GM18505 (cell line): Measurements from ENCODE around the gene CD300LF.

Source experiments
- ATAC-seq: cut with Tn5 transposase; IDR thresholded peaks from one replicate; pipeline ENCODE4 v1.9.1; 2021; ENCODE audit not compliant: unreplicated experiment
- POLR2A ChIP-seq: IDR thresholded peaks from 4 replicates; pipeline ENCODE4 v1.6.1; 2011; ENCODE audit warnings: borderline replicate concordance; ENCODE audit not compliant: insufficient read depth, insufficient read length; ENCODE audit errors: extremely low read depth

The CD300LF gene

DNA sequence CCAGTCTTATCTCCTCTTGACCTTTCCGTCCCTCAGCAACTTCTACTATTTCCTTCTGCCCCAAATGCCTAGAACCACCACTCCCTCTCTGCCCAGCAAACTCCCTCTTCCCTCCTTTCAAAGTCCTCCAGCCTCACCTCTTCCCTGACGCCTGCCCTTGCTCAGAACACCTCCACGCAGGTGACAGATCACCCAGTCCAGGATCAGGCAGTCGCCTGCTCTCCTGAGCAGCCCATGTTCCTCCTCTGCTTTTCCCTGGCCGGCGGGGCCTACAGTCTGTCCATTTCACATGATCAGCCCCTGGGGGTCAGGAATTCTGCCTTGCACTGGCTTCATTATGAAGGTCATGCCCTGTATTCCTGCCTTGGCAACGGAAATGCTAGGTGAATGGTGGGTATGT, 422 bp downstream of the CD300LF start:
- no peak for ATAC-seq
- no peak for TF ChIP-seq POLR2A

- ATAC-seq, result no peak
- TF ChIP-seq POLR2A, result no peak
These were observed 1.5 kb downstream of the CD300LF start for GRCh38 chr17:74711058-74711824.

- no peak for TF ChIP-seq POLR2A
- no peak for ATAC-seq
These were observed 8.2 kb downstream of the CD300LF start for GRCh38 chr17:74704544-74704943.

GRCh38 chr17:74703311-74703710, 9.4 kb downstream of the CD300LF start:
- no peak for TF ChIP-seq POLR2A
- ATAC-seq, result no peak

DNA sequence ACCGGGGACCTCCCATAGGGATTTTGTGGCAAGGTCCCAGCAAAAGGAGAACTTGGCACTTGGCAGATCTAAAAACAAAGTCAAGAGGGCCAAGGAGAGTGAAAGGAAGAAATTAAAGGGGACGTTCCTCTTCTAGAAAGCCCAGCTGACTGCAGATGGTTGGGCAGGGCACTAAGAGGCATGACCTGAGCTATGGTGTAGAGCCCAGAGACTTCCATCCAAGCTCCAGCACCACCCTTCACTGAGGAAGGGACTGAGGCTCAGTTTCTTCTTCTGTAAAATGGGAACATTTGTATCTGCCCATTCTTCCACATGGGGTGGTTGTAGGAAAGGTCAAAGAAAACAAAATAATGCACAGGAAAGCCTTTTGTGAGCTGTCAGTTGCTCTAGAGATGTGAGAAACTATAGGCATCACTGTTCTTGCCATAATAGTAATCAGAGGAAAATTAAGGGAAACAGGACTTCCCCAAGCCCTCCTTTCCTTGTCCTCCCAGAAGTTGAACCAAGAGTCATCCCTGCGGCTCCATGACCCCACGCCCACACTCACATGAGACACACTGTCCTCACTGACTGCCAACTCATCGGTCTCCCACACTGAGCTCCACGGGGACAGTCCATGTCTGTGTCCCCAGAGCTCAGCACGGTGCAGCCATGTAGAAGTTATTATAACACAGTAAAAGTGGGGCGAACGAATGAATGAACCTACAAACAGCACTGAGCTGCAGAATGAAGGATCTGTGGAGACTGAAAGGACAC, 10.4 kb downstream of the CD300LF start:
- no peak for TF ChIP-seq POLR2A
- ATAC-seq, result no peak

GRCh38 chr17:74699236-74699635, 13.5 kb downstream of the CD300LF start:
- no peak for TF ChIP-seq POLR2A
- no peak for ATAC-seq

DNA sequence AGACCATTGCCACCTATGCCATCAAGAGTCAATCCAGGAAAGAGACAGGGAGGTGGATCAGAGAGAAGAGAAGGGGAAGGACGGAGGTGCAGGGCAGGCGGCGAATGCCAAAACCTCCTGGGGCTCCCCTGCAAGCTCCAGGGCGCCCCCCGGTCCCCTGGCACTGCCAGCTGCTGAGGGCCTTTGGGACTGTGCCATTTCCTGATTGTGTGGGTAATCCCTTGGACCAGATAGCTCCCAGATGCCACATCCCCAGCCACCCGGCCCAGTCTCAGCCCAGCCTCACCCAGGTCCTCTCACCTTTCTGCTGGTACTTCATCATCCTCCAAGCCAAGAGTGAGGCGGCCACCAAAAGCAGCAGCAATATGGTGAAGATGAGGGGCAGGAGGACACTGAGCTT, 14.7 kb downstream of the CD300LF start:
- no peak for ATAC-seq
- no peak for TF ChIP-seq POLR2A

GRCh38 chr17:74697515-74697914, 15.2 kb downstream of the CD300LF start:
- ATAC-seq, result no peak
- TF ChIP-seq POLR2A, result no peak

DNA sequence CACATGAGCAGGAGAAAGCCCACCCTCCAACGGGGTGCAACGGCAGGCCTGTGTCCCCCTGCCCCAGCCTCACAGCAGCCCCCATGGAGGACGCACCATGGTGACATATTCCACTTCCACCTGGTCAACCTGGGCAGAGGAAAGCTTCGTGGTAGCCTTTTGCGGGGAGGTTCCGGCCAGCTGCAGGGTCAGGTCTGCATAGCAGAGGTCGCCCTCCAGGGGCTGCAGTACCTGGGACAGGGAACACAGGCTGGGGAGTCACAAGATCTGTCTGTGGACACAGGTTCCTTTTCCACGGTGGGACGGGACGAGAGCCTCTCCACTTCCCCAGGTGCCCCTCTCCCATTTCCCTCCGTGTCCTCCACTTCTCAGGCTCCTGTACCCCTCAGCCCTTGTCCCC, 17.1 kb downstream of the CD300LF start:
- no peak for ATAC-seq
- TF ChIP-seq POLR2A, result no peak

DNA sequence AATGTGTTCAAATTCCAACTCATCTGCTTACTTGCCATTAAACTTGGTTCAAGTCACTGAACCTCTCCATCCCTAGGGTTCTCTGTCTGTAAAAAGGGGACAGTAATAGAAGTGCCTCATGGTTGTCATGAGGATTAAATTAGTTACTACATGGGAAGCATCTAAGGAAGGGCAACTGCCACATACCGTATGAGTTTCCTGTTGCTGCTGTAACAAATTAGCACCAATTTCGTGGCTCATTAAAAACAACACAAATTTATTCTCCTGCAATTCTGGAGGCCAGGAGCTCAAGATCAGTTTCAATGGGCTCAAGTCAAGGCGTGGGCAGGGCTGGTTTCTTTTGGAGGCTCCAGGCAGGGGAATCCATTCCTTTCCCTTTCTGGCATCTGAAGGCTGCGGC, 18.6 kb downstream of the CD300LF start:
- ATAC-seq, result no peak
- TF ChIP-seq POLR2A, result no peak

- ATAC-seq, result no peak
- TF ChIP-seq POLR2A, result no peak
These were observed 21.6 kb downstream of the CD300LF start for GRCh38 chr17:74691151-74691550.

- no peak for ATAC-seq
- no peak for TF ChIP-seq POLR2A
These were observed 22.3 kb downstream of the CD300LF start for GRCh38 chr17:74690409-74690825.

DNA sequence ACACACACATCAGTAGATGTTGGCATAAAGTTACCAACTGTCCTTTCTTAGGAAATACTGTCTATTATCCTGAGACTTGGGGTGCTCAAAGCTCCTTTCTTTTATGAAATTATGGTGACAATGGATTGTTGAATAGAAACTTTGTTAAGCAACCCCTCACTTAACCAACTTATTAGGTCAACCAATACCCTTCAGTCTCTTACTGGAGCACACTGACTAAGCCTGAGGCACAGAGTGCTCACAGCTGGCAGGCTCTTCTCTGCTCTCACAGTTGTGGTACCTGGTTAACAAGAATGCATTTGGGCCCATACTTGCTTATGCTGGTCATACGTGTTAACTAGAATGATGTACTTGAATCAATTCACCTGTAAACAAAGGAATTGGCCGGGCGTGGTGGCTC, 24.8 kb downstream of the CD300LF start:
- no peak for ATAC-seq
- TF ChIP-seq POLR2A, result no peak

- ATAC-seq, result no peak
- no peak for TF ChIP-seq POLR2A
These were observed 26.0 kb downstream of the CD300LF start for GRCh38 chr17:74686761-74687160.

- TF ChIP-seq POLR2A, result no peak
- ATAC-seq, result no peak
These were observed 30.1 kb downstream of the CD300LF start for GRCh38 chr17:74682471-74683190.

DNA sequence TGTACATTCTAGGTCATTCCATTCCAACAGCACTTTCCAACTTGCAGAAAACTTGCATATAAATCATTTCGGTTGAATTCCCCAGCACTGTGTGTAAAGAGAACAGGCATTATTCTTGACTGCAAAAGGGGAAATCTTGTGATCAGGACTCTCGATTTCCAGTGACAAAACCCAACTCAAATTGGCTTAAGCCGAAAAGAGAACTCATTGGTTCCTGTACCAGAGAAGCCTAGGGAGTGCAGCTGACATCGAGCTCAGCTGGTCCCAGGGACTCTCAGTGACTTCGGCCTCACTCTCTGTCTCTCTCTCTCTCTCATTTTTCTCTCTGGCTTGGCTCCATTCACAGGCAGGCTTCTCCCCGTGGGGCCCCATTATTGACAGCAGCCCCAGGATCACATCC, 30.7 kb downstream of the CD300LF start:
- ATAC-seq, result no peak
- no peak for TF ChIP-seq POLR2A
